Ishikawa (cell line): ENCODE data around the gene SREBF2.

Experiments used
- CEBPB ChIP-seq: IDR thresholded peaks from 2 replicates; pipeline ENCODE4 v1.6.1; 2012
- EGR1 ChIP-seq: IDR thresholded peaks from 2 replicates; pipeline ENCODE4 v1.6.1; 2012
- FOXM1 ChIP-seq: IDR thresholded peaks from 2 replicates; pipeline ENCODE4 v1.6.1; 2012; ENCODE audit warnings: low read depth, borderline replicate concordance
- TEAD4 ChIP-seq: IDR thresholded peaks from 2 replicates; pipeline ENCODE4 v1.6.1; 2012
- ZBTB7A ChIP-seq: IDR thresholded peaks from 2 replicates; pipeline ENCODE4 v1.6.1; 2012; ENCODE audit warnings: low read depth
- TF ChIP-seq, protein P1 (sequence below): IDR thresholded peaks from 2 replicates; pipeline ENCODE4 v1.6.1; 2012; ENCODE audit warnings: low read depth, mild to moderate bottlenecking
- TF ChIP-seq, protein P2 (sequence below): IDR thresholded peaks from 2 replicates; pipeline ENCODE4 v1.6.1; 2012
- TF ChIP-seq, protein P3 (sequence below): IDR thresholded peaks from 2 replicates; pipeline ENCODE4 v1.6.1; 2012

DNA sequence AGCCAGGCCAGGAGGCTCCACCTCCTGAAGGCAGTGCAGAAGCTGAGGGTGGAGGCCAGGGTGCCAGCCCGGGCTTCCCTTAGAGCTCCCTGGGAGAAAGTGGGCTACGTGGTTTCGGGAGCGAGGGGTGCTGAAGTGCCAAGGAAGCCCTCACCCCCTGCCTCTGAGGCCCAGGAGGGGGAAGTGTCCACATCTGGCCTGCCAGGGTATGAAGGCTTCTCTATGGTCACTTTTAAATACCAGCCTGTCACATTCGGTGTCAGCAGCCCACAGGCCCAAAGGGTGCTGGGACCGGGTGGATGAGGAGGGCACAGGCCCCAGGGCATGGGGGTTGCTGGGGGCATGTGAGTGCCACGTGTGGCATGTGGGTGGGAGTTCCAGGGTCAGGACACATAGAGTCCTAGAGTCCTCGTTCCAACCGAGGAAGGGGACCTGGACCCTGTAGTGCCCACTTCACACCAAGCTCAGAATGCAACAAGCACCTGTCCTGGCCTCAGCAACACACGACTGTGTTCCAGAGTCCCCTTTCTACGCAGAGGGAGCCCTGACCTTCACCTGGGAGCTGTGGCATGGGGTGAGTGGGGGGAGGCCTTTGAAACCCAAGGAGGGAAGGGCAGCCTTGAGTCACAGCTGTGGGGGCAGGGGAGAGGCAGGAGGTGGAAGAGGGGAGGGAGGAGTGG lies 80.3 kb downstream of the SREBF2 start:
- TF ChIP-seq, protein P1, sequence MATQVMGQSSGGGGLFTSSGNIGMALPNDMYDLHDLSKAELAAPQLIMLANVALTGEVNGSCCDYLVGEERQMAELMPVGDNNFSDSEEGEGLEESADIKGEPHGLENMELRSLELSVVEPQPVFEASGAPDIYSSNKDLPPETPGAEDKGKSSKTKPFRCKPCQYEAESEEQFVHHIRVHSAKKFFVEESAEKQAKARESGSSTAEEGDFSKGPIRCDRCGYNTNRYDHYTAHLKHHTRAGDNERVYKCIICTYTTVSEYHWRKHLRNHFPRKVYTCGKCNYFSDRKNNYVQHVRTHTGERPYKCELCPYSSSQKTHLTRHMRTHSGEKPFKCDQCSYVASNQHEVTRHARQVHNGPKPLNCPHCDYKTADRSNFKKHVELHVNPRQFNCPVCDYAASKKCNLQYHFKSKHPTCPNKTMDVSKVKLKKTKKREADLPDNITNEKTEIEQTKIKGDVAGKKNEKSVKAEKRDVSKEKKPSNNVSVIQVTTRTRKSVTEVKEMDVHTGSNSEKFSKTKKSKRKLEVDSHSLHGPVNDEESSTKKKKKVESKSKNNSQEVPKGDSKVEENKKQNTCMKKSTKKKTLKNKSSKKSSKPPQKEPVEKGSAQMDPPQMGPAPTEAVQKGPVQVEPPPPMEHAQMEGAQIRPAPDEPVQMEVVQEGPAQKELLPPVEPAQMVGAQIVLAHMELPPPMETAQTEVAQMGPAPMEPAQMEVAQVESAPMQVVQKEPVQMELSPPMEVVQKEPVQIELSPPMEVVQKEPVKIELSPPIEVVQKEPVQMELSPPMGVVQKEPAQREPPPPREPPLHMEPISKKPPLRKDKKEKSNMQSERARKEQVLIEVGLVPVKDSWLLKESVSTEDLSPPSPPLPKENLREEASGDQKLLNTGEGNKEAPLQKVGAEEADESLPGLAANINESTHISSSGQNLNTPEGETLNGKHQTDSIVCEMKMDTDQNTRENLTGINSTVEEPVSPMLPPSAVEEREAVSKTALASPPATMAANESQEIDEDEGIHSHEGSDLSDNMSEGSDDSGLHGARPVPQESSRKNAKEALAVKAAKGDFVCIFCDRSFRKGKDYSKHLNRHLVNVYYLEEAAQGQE: no peak
- TF ChIP-seq CEBPB (no peak), EGR1 (no peak), TEAD4 (no peak), ZBTB7A (no peak), FOXM1 (no peak)
- TF ChIP-seq, protein P2, sequence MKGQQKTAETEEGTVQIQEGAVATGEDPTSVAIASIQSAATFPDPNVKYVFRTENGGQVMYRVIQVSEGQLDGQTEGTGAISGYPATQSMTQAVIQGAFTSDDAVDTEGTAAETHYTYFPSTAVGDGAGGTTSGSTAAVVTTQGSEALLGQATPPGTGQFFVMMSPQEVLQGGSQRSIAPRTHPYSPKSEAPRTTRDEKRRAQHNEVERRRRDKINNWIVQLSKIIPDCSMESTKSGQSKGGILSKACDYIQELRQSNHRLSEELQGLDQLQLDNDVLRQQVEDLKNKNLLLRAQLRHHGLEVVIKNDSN: no peak
- TF ChIP-seq, protein P3, sequence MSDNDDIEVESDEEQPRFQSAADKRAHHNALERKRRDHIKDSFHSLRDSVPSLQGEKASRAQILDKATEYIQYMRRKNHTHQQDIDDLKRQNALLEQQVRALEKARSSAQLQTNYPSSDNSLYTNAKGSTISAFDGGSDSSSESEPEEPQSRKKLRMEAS: no peak
